Stimulated activated CD4-positive, alpha-beta T cell treated with anti-CD3 and anti-CD28 coated beads, Interleukin-12 subunit alpha, Interleukin-12 subunit beta, amount 100 ng/mL, for 4 hours (primary cell): ENCODE measurements around the gene CTNND2.
"Not testable (repeated sequence)": the region's sequence is repeated elsewhere in the genome, so short reads cannot be mapped to it uniquely, and the experiment has no call there.

Experiments
- DNase-seq: peaks from one replicate; pipeline ENCODE4 v3.0.0-alpha.2; 2020

Gene CTNND2

DNA sequence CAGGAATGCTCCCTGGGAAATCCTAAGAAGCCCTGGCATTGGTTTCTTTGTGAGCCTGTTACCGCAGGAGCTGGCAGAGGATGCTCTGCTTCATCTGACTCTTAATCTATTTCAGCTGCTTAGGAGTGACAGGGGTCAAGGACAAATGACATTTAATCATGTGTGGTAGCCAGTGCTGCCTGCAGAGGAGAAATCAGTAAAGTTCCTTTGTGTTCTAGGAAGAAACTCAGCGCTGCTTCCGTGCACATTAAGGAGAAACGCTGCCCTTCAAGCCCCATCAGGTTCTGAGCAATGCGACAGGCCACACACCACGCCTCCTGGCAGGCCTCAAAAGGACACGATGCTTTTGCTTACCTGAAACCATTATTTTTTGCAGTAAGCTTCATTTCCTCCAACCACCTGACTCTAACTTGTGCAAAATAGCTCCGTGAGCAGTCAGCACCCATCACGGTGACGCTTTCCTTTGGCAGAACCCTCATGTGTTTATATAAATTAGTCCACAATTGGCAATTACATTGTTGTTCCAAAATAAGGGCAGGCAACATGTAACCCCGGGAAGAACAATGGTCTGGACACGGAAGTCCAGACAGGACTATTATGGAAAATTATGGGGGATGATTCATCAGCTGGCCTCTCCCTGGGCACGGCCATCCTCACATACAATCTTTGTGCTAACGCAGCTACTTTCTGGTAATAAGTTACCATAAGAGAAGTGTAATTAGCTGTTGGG, 755.3 kb downstream of the CTNND2 start:
- no peak for DNase-seq

GRCh38 chr5:11146171-11146570, 758.1 kb downstream of the CTNND2 start:
- no peak for DNase-seq

DNA sequence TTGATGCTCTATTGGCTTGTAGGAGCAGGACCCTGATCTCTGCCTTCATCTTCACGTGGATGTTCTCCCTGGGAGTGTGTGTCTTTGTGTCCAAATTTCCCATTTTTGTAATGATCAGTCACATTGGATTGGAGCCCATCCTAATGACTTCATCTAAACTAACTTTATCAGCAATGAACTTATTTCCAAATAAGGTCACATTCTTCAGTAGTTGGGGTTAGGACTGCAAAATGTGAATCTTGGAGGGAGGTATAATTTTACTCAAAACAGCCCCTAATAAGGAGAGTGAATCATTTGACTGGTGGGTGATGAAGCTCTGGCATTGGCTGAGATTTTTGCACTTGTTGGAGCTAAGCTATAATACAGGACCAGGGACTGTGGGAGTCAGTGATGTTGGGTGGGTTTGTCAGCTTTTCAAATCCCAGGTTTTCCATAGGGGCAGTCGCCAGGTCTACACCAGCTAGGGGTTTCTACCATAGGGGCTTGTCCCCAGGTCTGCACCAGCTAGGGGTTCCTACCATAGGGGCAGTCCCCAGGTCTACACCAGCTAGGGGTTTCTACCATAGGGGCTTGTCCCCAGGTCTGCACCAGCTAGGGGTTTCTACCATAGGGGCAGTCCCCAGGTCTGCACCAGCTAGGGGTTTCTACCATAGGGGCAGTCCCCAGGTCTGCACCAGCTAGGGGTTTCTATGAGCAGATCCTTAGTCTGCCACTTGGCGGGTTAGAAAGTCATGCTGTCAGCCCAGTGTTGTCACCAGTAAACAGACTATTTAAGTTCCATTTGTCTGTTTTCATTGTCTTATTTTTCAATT, 760.6 kb downstream of the CTNND2 start:
- DNase-seq = peak; percentile 18

GRCh38 chr5:11139217-11139865, 764.9 kb downstream of the CTNND2 start:
- no peak for DNase-seq

DNA sequence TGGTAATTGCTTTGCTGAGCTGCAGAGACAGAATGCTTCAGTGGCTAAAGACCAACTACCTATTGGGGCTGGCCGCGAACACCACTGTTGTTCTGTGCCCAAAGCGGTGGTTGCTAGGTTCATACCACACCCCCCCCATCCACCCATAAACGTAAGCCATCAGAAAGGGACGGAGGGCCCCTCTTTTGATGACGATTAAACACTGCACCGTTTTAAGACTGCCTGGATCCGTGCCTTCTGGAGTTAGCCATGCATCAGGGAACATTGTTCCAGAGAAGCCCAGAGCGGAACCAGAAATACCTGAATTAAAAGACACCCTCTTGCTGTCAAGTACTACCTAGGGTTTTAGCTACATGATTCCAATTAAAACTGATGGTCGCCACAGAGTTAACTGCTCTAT, 774.1 kb downstream of the CTNND2 start:
- no peak for DNase-seq

GRCh38 chr5:11128021-11128420, 776.2 kb downstream of the CTNND2 start:
- DNase-seq = no peak

- DNase-seq = no peak
These were observed 777.4 kb downstream of the CTNND2 start for GRCh38 chr5:11126844-11127243.

- no peak for DNase-seq
These were observed 782.4 kb downstream of the CTNND2 start for GRCh38 chr5:11121885-11122284.

DNA sequence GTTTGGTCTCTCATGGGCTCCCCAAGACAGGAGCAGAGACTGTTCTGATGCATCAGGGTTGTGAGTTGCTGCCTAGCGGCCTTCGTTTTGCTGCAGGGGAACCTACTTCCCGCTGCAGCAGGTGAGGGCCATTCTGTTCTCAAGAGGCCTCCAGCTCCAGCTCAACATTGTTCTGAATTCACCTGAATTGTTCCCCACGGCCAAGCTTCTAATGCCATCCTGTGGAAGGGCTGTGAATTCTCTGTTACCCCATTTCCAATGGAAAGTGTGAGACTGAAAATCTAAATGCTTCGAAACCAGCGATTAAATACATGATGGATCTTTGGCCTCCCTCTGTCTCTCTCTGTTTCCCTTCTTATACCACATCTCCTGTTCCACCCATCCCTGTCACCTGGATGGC, 794.1 kb downstream of the CTNND2 start:
- no peak for DNase-seq

GRCh38 chr5:11105696-11106095, 798.5 kb downstream of the CTNND2 start:
- no peak for DNase-seq

DNA sequence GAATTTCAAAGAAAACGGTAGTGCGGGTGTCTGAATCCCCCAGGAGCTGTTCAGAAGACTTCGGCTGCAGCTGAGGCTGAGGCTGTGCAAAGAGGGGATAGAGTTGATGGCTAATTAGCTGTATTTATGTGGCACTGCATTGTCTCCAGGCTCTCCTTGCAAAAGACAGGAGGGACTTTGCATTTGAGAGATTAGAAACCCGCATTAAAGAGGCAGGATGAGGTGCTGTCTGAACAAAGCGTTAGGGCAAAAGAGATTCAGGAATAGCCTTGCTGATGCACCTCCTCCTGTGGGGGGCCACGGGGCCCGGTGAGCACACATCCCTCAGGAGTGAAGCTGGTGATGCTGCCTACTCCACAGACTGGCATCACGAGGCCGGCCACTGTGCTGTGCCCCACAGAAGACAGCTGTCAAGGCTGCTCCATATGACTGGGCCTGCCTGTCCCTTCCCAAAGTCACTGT, 799.6 kb downstream of the CTNND2 start:
- no peak for DNase-seq

GRCh38 chr5:11104210-11104609, 800.0 kb downstream of the CTNND2 start:
- no peak for DNase-seq

DNA sequence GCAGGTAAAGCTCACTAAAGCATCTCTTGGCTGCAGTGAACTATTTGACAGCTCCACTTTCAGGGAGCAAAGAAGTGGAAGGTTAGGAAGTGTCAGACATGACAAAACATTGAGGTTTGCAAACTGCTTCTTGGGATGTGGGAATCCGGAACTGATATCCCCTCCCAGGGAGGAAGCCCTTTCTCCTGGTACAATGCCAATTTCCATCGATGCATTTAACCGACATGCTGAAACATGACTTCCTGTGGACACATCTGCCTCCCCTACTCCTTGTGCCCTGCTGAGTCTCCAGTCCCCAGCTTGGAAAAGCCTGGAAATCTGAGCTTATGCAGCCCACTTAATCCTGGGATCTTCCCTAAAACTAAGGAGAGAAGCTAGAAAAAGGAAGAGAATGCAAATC, 820.1 kb downstream of the CTNND2 start:
- no peak for DNase-seq

DNA sequence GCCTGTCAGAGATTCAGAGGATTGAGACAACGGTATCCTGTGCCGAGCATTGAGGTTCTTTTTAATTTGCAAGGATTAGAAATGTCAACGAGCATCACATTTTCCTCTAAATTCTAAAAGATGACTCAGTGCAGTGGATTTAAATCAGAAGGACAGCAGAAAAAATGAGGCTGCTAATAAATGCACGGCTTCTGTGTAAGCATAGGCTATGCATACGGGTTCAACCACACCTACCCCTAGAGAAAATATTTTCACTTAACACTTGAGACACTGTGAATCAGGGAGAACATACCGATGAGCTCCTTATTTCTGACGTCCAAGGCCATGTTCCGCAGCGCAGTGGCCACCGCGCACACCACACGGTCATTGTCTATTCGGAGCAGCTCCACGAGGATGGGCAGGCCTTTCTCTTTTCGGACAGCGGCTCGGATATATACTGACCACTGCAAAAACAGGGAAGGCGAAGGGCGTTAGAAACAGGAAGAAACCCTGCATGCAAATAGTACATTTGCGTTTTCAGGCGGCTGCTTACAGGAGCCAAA, 821.8 kb downstream of the CTNND2 start:
- no peak for DNase-seq

- no peak for DNase-seq
These were observed 827.2 kb downstream of the CTNND2 start for GRCh38 chr5:11076945-11077613.

DNA sequence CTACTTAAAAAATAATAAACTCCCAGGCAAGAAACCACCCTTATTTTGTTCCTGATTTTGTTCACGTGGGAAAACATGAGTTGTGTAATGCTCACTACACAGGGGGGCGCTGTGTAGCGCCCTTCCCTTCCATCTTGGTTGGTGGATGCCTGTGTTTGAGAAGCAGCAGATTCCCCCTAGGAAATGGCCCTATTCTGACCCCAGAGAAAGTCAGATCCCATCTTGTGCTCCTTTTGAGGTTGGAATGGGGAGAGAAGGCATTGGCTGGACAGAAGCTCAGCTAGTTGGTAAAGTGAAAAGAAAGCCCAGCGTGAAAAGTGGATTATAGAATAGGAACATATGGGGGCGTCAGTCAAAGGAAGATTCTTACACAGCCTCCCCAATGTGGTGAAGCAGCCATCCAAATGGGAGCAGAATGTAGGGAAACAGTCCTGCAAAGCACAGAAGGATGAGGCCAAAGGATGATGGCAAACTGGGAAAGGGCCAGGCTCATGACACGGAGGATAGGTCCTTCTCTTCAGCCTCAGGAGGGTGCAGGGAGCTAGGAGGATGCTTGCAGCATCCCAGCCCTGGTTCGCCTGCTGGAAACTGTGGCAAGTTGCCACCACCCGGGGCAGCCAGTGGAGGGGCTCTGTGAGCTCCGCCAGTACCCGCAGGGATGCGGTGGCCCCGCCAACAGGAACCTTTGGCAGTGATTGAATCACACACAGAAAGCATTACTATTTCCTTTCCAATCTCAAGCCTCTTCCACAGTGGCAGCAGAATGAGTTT, 829.0 kb downstream of the CTNND2 start:
- DNase-seq = no peak

DNA sequence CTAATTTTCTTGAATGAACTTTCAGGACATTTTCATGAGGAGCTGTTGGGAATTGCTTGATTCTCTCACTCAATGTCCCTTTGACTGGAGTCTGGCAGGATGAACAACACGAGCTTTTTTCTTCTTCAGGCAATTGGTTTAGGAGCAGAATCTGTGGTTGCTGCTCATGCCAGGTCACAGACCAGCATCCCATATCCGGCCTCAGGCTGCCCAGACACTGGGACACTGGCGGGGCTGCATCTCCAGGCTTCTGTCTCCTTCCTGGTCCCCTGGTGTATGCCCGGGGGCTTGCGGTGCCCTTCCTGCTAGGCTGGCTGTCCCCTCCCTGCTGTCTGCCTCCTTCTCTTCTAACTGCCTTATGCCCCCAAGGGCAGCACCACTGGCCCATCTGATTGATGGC, 831.7 kb downstream of the CTNND2 start:
- DNase-seq = no peak

DNA sequence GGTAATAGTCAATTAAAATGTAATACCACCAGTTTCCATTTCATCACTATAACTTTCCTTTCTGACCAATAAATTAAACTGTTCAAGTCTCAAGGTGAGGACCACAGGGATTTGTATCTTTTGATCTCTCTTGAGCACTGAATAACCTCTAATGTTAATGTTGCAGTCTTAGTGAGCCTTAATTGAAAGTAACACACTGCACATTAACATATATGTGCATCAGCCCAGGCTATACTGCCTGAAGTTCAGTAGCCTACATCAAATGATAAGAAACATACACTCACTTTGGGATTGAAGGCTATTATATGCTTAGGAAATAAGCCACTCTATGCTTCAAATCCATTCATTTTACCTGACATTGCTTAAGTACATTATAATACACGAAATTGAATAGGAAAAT, 832.2 kb downstream of the CTNND2 start:
- no peak for DNase-seq

DNA sequence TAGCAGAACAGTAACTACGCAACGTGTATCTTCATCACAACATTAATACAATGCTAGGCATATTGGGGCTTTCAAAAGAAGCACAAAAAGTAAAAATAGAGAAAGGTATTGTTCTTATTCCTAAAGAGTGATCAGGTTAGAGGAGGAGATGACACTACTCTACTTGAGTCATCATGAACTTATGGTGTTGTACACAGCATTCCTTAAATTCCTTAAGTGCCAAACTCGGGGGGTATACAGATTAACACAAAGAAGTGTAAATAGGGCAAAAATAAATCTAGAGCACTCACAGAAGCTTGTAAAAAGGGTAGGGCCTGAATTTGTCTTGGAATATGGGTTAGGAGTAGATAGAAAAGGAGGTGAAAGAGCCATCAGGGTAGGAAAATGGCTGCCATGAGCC, 835.2 kb downstream of the CTNND2 start:
- no peak for DNase-seq

DNA sequence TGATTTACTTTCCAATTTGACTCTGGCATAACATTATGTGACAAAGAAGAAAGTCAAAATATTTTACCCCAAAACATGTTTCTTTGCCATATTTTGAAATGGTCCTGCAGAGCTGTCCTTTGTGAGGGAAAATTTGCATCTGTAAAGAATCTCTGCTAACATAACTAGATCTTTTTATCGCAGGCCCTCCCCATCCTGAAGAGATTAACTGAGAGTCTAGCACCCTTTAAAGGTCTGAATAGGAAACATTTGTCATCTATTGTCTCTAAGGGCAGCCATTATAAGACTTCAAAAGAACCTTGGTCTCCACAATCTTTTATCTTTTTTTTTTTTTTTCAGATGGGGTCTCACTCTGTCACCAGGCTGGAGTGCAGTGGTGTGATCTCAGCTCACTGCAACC, 838.5 kb downstream of the CTNND2 start:
- DNase-seq = not testable (repeated sequence)

DNA sequence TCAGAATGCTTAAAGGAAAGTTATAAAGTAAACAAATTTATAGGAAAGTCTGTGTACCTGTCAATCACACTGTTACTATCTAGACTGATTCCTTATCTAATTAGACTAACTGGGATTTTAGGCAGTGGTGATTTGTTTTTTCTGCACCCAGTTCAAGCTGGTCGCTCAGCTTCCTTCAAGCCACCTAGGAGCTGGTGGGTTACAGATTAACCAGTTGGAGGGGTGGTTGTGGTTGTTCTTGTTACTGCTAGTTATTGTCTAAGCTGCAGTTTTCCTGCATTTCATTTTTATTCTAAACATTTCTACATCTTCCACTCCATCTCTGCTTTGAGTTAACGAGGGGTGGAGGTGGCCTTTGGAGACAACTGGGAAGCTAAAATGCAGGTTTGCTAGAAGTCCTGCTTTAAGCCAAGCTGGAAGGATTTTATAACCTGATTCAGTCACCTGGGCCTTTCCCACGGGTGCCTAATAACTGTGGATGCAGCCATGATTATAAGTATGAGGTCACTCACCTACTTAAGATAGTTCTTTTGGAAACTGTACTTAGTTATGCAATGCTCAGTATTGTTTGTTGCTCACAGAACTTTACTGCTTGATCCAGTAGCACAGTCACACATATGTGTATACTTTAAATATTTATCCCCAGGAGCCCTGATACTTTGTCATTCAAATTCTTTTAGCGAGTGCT, 839.3 kb downstream of the CTNND2 start:
- DNase-seq = no peak

GRCh38 chr5:11062397-11062796, 841.8 kb downstream of the CTNND2 start:
- no peak for DNase-seq
